Testis (tissue), 2 donors: ENCODE data around the gene MRPS34.

ENCODE experiments used
- CTCF ChIP-seq, 3 experiments: fragments of 450-650 bp in 2 of 3; fragments of 200-600 bp in 1 of 3; sonication (generic) in 1 of 3; IDR thresholded peaks; one replicate each; pipeline ENCODE4 v1.5.1; 2016 to 2019; ENCODE audit warnings: antibody characterized with exemption in 3 of 3, mild to moderate bottlenecking in 2 of 3, moderate library complexity in 1 of 3
- POLR2A ChIP-seq: fragments of 450-650 bp; IDR thresholded peaks from one replicate; pipeline ENCODE4 v1.6.1; 2017; ENCODE audit warnings: antibody characterized with exemption, mild to moderate bottlenecking, moderate library complexity

GRCh38 chr16:1772362-1772907 is 499 bp downstream of the MRPS34 start, which contains the start of gene EME2:
- TF ChIP-seq POLR2A (no peak), CTCF (IDR thresholded peaks at IDR 0.05) (no peak)
